HCT116 (cell line): ENCODE measurements around the gene MAGEA11. TPM values are rescaled to one million over a fixed set of nuclear protein-coding genes. Genes with fewer than 3 reads are reported as not detected.
"Not testable (repeated sequence)": the region's sequence is repeated elsewhere in the genome, so short reads cannot be mapped to it uniquely, and the experiment has no call there.

ENCODE experiments used
- ATAC-seq: fragments of 200-7000 bp; cut with Tn5 transposase; 2 replicates; pipeline ENCODE4 v1.9.1; 2020; ENCODE audit warnings: mild to moderate bottlenecking, moderate library complexity
- Bru-seq: library from RNA; stranded (reverse); fragments of 400-500 nt; gene quantifications from one replicate; lab custom pipeline; 2021; lab: Mats Ljungman, UMichigan
- BruChase-seq, 2 experiments: library from RNA; stranded (reverse); fragments of 400-500 nt; gene quantifications; one replicate each; lab custom pipeline; 2021; lab: Mats Ljungman, UMichigan
- BruUV-seq: library from RNA; stranded (reverse); fragments of 400-500 nt; replicated peaks from 2 replicates; lab custom pipeline; 2021; lab: Mats Ljungman, UMichigan
- CTCF ChIA-PET: fragments of 300-600 bp; sonication (Branson Sonifier 250); formaldehyde crosslinking; loops from one replicate; lab custom pipeline; 2021; ENCODE audit warnings: antibody characterized with exemption; lab: Charles Lee
- POLR2A ChIA-PET: fragments of 300-600, 350-600 bp; sonication (Branson Sonifier 250); formaldehyde crosslinking; loops from one replicate; lab custom pipeline; 2021; ENCODE audit warnings: antibody characterized with exemption; lab: Charles Lee
- RAD21 ChIA-PET, 2 experiments: fragments of 300-600 bp; sonication (Branson Sonifier 250); formaldehyde crosslinking; loops; one replicate each; lab custom pipeline; 2023; ENCODE audit warnings: low total read pairs in 2 of 2; ENCODE audit not compliant: uncharacterized antibody in 2 of 2, unreplicated experiment in 2 of 2, low non-redundant PET in 1 of 2; lab: Charles Lee
- DNase-seq: peaks from one replicate; pipeline ENCODE4 v3.0.0-alpha.2; 2010; ENCODE audit warnings: low read depth, low spot score
- H2AFZ ChIP-seq: fragments of 200-600 bp; shearing (Covaris generic), sonication (generic); 2 replicates; pipeline ENCODE4 v1.6.1; 2017; ENCODE audit warnings: low read depth, mixed run types, mixed read lengths, antibody characterized with exemption, low read length; ENCODE audit not compliant: poor library complexity, severe bottlenecking
- H3K27ac ChIP-seq: 2 replicates; pipeline ENCODE4 v1.5.1; 2012; ENCODE audit warnings: low read depth, low read length
- H3K27me3 ChIP-seq: fragments of 200-600 bp; sonication (generic); 2 replicates; pipeline ENCODE4 v1.6.1; 2016; ENCODE audit warnings: mixed run types, low read length, mixed read lengths; ENCODE audit not compliant: insufficient read depth
- H3K36me3 ChIP-seq, 2 experiments: fragments of 200-500 bp in 1 of 2; fragments of 200-600 bp in 1 of 2; sonication (Bioruptor generic) in 1 of 2; sonication (generic) in 1 of 2; 2 replicates each; pipeline versions ENCODE4 v1.5.1 to v1.6.1; 2014 to 2016; ENCODE audit warnings: low read length in 2 of 2, inconsistent platforms in 1 of 2, mixed read lengths in 1 of 2, mixed run types in 1 of 2; ENCODE audit not compliant: insufficient read depth in 2 of 2, control insufficient read depth in 1 of 2
- H3K4me1 ChIP-seq, 2 experiments: fragments of 200-600 bp in 1 of 2; sonication (generic) in 1 of 2; 2 replicates each; pipeline versions ENCODE4 v1.5.1 to v1.6.1; 2012 to 2017; ENCODE audit warnings: low read length in 2 of 2, inconsistent platforms in 1 of 2, mild to moderate bottlenecking in 1 of 2, mixed read lengths in 1 of 2, mixed run types in 1 of 2, moderate library complexity in 1 of 2; ENCODE audit not compliant: insufficient read depth in 2 of 2, control insufficient read depth in 1 of 2
- H3K4me2 ChIP-seq: fragments of 200-600 bp; sonication (generic); 2 replicates; pipeline ENCODE4 v1.6.1; 2017; ENCODE audit warnings: mixed run types, low read length, mixed read lengths
- H3K4me3 ChIP-seq, 2 experiments: fragments of 200-600 bp in 1 of 2; sonication (generic) in 1 of 2; replicated peaks in 1 of 2; 2 replicates each; pipeline ENCODE4 v1.5.1; 2011 to 2016; ENCODE audit warnings: low read length in 2 of 2, control low read depth in 1 of 2, low read depth in 1 of 2, mild to moderate bottlenecking in 1 of 2, mixed read lengths in 1 of 2, mixed run types in 1 of 2
- H3K79me2 ChIP-seq: fragments of 200-600 bp; sonication (generic); 2 replicates; pipeline ENCODE4 v1.6.1; 2017; ENCODE audit warnings: mild to moderate bottlenecking, mixed run types, low read length, moderate library complexity, mixed read lengths; ENCODE audit not compliant: insufficient read depth
- H3K9ac ChIP-seq: fragments of 200-600 bp; sonication (generic); 2 replicates; pipeline ENCODE4 v1.6.1; 2016; ENCODE audit warnings: low read length, mixed read lengths
- H3K9me2 ChIP-seq: fragments of 200-600 bp; sonication (generic), shearing (Covaris generic); 2 replicates; pipeline ENCODE4 v1.6.1; 2017; ENCODE audit warnings: mixed run types, mild to moderate bottlenecking, moderate library complexity; ENCODE audit not compliant: insufficient read depth
- H3K9me3 ChIP-seq, 2 experiments: fragments of 200-500 bp in 1 of 2; fragments of 200-600 bp in 1 of 2; sonication (Bioruptor generic) in 1 of 2; sonication (generic) in 1 of 2; 2 replicates each; pipeline ENCODE4 v1.6.1; 2014 to 2017; ENCODE audit warnings: low read length in 2 of 2, mixed read lengths in 2 of 2, inconsistent platforms in 1 of 2, low read depth in 1 of 2, mild to moderate bottlenecking in 1 of 2, mixed run types in 1 of 2, moderate library complexity in 1 of 2; ENCODE audit not compliant: control insufficient read depth in 1 of 2, insufficient read depth in 1 of 2
- H4K20me1 ChIP-seq: fragments of 200-600 bp; sonication (generic), shearing (Covaris generic); 2 replicates; pipeline ENCODE4 v1.6.1; 2017; ENCODE audit warnings: mixed run types, mild to moderate bottlenecking, moderate library complexity; ENCODE audit not compliant: insufficient read depth
- CEBPB ChIP-seq: IDR thresholded peaks from 2 replicates; pipeline ENCODE4 v1.6.1; 2012; ENCODE audit warnings: low read depth
- CTCF ChIP-seq, 3 experiments: fragments of 200-600 bp in 1 of 3; sonication (generic) in 1 of 3; IDR thresholded peaks in 2 of 3; conservative IDR thresholded peaks in 1 of 3; 2 replicates each; pipeline ENCODE4 v1.5.1; 2012 to 2017; ENCODE audit warnings: low read depth in 2 of 3, low read length in 2 of 3, antibody characterized with exemption in 1 of 3, borderline replicate concordance in 1 of 3, control low read depth in 1 of 3, mild to moderate bottlenecking in 1 of 3, mixed read lengths in 1 of 3, mixed run types in 1 of 3, moderate library complexity in 1 of 3; ENCODE audit not compliant: insufficient read depth in 1 of 3
- EGR1 ChIP-seq: IDR thresholded peaks from 2 replicates; pipeline ENCODE4 v1.6.1; 2012; ENCODE audit warnings: low read depth
- ELF1 ChIP-seq: IDR thresholded peaks from 2 replicates; pipeline ENCODE4 v1.6.1; 2012; ENCODE audit warnings: low read depth, borderline replicate concordance
- EZH2 ChIP-seq: fragments of 200-600 bp; sonication (generic); IDR thresholded peaks from 2 replicates; pipeline ENCODE4 v1.6.1; 2017; ENCODE audit warnings: antibody characterized with exemption, mixed run types
- RAD21 ChIP-seq: IDR thresholded peaks from 2 replicates; pipeline ENCODE4 v1.6.1; 2012; ENCODE audit warnings: low read depth, mild to moderate bottlenecking
- SIN3A ChIP-seq: IDR thresholded peaks from 2 replicates; pipeline ENCODE4 v1.6.1; 2012; ENCODE audit warnings: low read depth
- SP1 ChIP-seq: IDR thresholded peaks from 2 replicates; pipeline ENCODE4 v1.6.1; 2012; ENCODE audit warnings: low read depth
- SRF ChIP-seq: IDR thresholded peaks from 2 replicates; pipeline ENCODE4 v1.6.1; 2012; ENCODE audit warnings: low read depth
- ZBTB33 ChIP-seq: IDR thresholded peaks from 2 replicates; pipeline ENCODE4 v1.6.1; 2011; ENCODE audit warnings: mild to moderate bottlenecking, low read length, moderate library complexity; ENCODE audit not compliant: insufficient replicate concordance; ENCODE audit errors: extremely low read depth
- ZFX ChIP-seq: fragments of 450-650 bp; IDR thresholded peaks from 2 replicates; pipeline ENCODE4 v1.6.1; 2017
- intact Hi-C: fragments of 100-400 bp; cut with micrococcal nuclease; formaldehyde crosslinking; loops from 2 replicates; pipeline ENCODE4 v1.10.0; 2022
- long read RNA-seq: library from polyadenylated mRNA; unstranded; transcript quantifications from one replicate; pipeline ENCODE4 v2.0.0, GENCODE V29; 2021; ENCODE audit not compliant: unreplicated experiment
- polyA plus RNA-seq: library from polyadenylated mRNA; unstranded; fragments of >200 nt; gene quantifications from 2 replicates; pipeline ENCODE4 v1.2.1, GENCODE V29; 2012; ENCODE audit warnings: missing spikeins
- total RNA-seq: library from RNA; stranded (reverse); gene quantifications from one replicate; pipeline ENCODE4 v1.2.1, GENCODE V29; 2021; ENCODE audit not compliant: unreplicated experiment

Gene MAGEA11
- total RNA-seq: not detected
- not detected in 2 replicates for polyA plus RNA-seq
- not detected for Bru-seq, nascent RNA
- BruChase-seq, experiment 1, labeled RNA remaining after a 6-hour chase: percentile 6 among the genes with signal in this experiment
- not detected for BruChase-seq, experiment 2, labeled RNA remaining after a 2-hour chase
- long read RNA-seq: 0 reads

DNA sequence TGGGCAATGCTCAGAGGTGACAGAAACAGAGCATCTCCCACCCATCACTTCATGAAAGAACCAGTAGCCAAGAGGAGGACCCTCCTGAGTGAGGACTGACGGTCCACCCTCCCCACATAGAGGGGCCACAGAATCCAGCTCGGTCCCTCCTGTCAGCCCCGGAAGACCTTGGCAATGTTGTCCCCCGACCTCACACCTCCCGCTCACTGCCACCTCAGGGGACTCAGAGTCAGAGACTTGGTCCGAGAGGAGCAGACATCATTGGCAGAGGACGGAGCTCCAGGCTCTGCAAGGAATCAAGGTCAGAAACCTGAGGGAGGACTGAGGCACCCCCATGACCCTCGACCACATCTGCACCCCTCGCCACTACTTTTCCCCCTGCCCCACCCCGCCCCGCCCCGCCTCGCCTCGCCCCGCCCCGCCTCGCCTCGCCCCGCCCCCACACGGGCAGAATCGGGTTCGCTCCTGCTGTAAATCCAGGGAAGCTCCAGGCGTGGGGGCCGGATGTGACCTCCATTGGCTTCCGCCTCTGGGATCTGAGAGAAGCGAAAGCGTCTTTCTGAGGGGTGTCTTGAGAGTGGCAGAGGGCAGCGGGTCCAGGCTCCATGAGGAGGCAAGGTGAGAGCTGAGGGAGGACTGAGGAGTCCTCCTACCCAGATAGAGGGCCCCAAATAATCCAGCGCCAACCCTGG lies at the start of gene MAGEA11:
Gene MAGEA11 (plus strand): TSS at position 516 of the 692 bp plus-strand sequence. CDS start 1,100 bp downstream, outside the sequence.
- POLR2A ChIA-PET: no interaction called here
- Histone ChIP-seq H3K27me3 (no peaks in the 10 kb centered on the region), H3K9me3 (no peaks in the 10 kb centered on the region), H3K4me1 (no peaks in the 10 kb centered on the region), H3K9me2 (no peaks in the 10 kb centered on the region)
- DNase-seq: no peak
- no TSS peak for BruUV-seq
- ATAC-seq: no peak
- no peak for TF ChIP-seq SP1
- TF ChIP-seq EZH2: no peak
- TF ChIP-seq ELF1: no peak
- no peak for TF ChIP-seq EGR1
- no peak for TF ChIP-seq SIN3A
- no peak for TF ChIP-seq SRF
- no peak for TF ChIP-seq CEBPB
- no peak for TF ChIP-seq RAD21
- TF ChIP-seq CTCF (IDR thresholded peaks at IDR 0.05 in 2 of 3, conservative IDR thresholded peaks at IDR 0.05 in 1 of 3; ENCODE audit: borderline replicate concordance in 1 of 3, insufficient read depth in 1 of 3, low read depth in 2 of 3, low read length in 2 of 3): no peak
- TF ChIP-seq ZBTB33: no peak
- TF ChIP-seq ZFX: no peak
- TF ChIP-seq, all 23 proteins: peak for 0
- H3K79me2 ChIP-seq: no peaks in the 10 kb centered on the region
- H3K9ac ChIP-seq: no peak within 1 kb of the TSS
- no peak within 1 kb of the TSS for H3K27ac ChIP-seq
- intact Hi-C loops: no loop called here
- ChIA-PET RAD21 (no interaction called here), CTCF (no interaction called here)
- H4K20me1 ChIP-seq: no peaks in the 10 kb centered on the region
- no peak within 1 kb of the TSS for H3K4me2 ChIP-seq
- no peak within 1 kb of the TSS for H2AFZ ChIP-seq
- H3K36me3 ChIP-seq: no peaks in the 10 kb centered on the region
- H3K4me3 ChIP-seq: no peak within 1 kb of the TSS

DNA sequence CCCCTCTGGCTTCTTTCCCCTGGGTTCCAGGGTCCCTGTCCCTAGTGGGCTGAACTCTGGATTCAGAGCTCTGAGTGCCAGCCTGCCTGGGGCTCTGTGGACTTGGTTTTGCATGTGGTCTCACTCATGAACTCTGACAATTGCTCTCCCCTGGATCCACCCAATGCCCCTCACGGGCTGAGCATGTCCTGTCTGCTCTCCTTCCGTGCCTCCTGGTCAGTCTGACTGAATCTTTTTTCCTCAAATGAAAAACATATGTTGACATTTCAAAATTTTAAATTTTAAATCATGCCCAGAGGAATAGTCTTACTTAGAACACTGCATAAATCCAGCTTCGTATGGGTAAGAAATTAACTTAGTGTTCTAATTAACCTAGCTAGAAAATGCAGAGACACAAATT lies 36.8 kb upstream of the MAGEA11 start:
- H3K9me3 ChIP-seq, RAD21 ChIA-PET, H3K9me2 ChIP-seq, H4K20me1 ChIP-seq, H3K79me2 ChIP-seq, H3K9ac ChIP-seq, H3K4me2 ChIP-seq, CTCF ChIA-PET, DNase-seq, H2AFZ ChIP-seq, H3K4me1 ChIP-seq, H3K36me3 ChIP-seq, BruUV-seq, H3K27me3 ChIP-seq, intact Hi-C loops, H3K4me3 ChIP-seq, ATAC-seq, POLR2A ChIA-PET, H3K27ac ChIP-seq: not testable (repeated sequence)
